HG03342 (cell line): Measurements from ENCODE around the gene NXPE2.
"Not testable (repeated sequence)": the region's sequence is repeated elsewhere in the genome, so short reads cannot be mapped to it uniquely, and the experiment has no call there.

Experiments used
- ATAC-seq: cut with Tn5 transposase; IDR thresholded peaks from one replicate; pipeline ENCODE4 v1.9.1; 2021; ENCODE audit warnings: mild to moderate bottlenecking, moderate library complexity; ENCODE audit not compliant: unreplicated experiment

NXPE2 gene

DNA sequence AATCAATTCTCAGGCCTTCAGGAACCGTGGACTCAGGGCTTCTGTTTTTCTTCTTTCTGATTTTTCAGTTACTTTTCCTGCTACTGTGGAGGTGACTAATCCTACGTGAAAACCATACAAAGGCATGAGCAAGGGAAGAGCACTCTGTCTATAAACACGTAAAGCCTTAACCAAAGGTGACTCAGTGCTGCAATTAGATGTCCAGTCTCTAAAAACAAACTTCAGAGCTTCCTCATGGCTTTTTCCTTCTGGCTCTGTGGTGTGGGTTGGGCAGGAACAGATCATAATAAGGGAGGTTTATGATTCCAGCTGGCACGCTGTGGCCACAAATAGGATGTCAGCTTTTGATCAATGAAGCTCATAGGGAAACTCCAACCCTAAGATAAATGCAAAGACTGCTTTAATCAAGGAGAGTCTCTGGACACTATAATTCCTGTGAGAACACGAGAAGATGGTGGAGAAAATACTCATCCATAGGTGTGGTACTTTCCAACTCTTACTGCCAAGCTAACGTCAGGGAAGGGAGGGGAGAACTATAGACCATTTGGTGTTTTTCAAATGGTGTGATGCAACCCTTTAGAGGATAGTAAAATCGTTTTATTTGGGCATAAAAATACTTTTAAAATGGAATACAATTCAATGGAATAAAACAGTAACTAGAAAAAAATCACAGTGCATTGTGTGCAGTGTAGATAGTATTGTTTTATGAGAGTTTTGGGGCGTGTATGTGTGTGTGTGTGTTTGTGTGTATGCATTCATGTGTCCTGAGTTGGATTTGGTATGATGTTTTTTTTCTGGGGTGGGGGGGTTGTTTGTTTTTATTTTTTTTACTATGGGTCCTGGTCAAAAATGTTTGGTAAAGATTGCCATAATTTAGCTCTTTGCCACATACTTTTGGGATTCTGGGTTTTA, at the start of gene NXPE2:
NXPE2 (plus strand) TSS at position 403 of the 912 bp plus-strand sequence; CDS start at position 452, 49 bp downstream.
- no peak for ATAC-seq

DNA sequence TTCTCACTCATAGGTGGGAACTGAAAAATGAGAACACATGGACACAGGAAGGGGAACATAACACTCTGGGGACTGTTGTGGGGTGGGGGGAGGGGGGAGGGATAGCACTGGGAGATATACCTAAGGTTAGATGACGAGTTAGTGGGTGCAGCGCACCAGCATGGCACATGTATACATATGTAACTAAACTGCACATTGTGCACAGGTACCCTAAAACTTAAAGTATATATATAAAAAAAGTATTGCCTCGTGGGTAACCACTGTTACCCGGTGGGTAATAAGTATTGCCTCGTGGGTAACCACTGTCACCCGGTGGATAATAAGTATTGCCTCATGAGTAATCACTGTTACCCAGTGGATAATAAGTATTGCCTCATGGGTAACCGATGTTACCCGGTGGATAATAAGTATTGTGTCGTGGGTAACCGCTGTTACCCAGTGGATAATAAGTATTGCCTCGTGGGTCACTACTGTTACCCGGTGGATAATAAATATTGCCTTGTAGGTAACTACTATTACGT, 46.8 kb upstream of the NXPE2 start:
- not testable (repeated sequence) for ATAC-seq

DNA sequence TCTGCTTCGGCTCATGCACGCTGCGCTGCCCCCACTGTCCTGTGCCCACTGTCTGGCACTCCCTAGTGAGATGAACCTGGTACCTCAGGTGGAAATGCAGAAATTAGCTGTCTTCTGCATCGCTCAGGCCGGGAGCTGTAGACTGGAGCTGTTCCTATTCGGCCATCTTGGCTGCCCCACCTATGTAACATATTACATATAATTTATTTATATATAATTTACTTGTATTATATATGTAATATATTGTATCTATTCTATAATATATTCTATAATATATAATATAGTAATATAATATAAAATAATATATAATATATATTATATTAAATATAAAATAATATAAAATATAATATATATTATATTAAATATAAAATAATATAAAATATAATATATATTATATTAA, 38.9 kb upstream of the NXPE2 start:
- ATAC-seq: not testable (repeated sequence)

DNA sequence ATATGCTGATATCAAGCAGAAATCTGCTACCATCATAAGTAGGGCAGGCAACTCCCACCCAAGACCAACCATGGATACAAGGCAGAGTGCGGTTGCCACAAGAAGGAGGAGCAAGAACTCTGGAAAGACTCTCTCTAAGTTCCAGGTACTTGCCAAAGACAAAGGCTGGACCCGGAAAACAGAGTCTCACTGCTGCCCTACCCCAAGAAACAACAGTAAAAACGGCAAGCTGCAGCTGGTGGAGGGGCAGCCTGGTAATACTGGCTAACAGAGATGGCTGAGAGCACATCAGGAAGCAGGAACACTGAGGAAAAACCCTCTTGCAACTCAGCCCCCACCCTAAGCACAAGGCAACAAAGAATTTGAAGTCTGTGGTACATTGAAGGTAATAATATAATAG, 27.7 kb upstream of the NXPE2 start:
- ATAC-seq: no peak

DNA sequence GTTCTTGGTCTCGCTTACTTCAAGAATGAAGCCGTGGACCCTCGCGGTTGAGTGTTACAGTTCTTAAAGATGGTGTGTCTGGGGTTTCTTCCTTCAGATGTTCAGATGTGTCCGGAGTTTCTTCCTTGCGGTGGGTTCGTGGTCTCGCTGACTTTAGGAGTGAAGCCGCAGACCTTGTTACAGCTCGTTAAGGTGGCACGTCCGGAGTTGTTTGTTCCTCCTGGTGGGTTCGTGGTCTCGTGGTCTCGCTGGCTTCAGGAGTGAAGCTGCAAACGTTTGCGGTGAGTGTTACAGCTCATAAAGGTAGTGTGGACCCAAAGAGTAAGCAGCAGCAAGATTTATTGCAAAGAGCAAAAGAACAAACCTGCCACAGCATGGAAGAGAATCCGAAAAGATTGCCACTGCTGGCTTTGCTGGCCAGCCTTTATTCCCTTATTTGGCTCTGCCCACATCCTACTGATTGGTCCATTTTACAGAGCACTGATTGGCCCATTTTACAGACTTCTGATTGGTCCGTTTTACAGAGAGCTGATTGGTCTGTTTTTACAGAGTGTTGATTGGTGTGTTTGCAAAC, 27.1 kb upstream of the NXPE2 start:
- no peak for ATAC-seq

DNA sequence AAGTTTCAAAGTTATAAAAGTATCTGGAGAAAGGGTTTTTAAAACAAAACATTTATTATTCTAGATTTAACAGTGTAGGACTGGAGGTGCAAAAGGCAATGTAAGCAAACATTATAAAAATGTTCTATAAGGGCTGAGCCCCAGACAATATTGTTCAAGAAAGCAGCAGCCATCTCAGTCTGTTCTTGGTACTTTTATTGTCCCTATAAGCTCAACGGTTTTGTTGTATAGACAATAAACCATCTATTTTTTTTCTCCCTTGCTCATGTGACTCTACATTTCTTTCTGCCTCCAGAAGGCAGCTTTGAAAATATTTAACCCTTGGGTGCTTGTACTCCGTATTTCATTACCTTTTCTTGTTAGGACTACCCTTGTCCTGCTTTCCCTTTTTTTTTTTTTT, 25.2 kb upstream of the NXPE2 start:
- ATAC-seq: no peak

DNA sequence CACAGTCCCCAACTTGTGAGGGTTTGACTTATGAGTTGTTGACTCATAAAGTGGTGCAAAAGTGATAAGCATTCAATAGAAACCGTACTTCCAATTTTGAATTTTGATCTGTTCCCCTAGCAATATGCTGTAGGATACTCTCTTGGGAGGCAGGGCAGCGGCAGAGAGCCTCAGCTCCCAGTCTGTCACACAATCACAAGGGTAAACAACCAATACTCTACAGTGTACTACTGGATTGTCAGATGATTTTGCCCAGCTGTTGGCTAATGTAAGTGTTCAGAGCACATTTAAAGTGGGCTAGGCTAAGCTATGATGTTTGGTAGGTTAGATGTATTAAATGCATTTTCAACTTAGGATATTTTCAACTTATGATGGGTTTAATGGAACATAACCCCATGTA, 13.7 kb upstream of the NXPE2 start:
- no peak for ATAC-seq

DNA sequence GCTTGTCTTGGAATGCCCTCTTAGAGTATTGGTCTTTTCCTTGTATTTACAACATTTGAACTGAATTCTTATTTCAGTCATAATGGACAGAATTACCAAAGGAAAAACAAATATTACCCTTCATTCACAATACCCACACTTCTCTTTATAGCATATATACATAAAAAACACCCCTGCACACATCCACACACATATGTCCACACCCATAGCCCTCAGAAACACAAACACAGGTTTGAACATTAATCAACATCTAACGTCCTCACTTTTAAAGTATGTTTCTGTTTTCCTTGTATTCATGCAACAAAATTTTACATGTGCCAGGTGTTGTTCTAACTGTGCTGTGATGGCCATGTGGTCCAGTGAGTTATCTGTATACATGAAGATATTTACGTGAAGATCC, 11.6 kb upstream of the NXPE2 start:
- no peak for ATAC-seq

DNA sequence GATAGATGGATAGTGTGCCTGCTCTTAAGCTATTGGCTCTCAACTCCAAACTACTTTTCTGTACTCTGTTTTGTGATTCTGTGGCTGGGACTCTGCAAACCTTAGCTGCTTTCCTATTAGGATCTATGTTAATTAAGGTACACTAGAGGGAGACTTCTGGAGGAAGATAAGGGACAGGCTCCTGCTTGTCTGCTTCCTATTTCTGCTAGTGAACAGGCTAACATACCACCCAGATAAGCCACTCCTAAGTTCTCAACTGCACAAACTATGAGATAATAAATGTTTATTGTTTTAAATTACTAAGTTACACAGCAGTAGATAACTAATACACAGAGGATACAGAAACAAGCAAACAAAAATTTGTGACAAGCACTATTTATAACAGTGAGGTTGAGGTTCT, 10.2 kb upstream of the NXPE2 start:
- ATAC-seq: no peak

DNA sequence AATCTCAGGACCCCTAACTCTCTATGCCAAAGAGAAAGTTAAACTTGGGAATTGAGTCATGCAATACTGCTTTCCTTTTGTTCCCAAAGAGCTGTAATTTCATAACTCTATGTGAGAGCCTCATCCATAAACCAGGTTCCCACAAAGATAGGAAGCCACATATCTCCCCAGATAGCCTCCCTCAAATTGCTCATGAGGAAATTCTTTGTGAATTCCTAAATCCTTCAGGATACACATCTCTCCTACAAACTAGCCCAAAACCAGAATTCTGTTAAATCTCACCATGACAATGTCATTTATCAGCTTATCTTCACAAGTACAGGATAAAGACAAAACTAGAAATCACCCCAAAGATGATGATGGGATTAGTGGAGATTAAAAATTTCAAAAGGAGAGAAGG, 4.7 kb upstream of the NXPE2 start:
- no peak for ATAC-seq

DNA sequence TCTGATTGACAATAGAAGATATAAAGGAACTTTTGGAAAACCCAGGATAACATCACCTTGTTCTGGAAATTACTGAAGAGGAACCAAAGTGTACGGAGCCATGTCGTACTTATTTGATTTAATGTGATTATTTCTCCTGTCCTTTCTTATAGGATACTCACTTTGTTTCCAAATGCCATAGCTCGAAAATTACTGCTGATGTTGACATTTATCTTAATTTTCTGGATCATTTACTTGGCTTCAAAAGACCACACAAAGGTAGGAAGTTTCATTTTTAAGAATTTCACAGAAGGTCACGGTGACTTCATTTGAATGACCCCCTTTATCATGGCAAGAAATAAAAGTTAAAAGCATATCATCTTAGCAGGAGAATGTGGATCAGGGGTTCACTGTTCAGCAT, 1.2 kb downstream of the NXPE2 start:
- ATAC-seq: no peak

DNA sequence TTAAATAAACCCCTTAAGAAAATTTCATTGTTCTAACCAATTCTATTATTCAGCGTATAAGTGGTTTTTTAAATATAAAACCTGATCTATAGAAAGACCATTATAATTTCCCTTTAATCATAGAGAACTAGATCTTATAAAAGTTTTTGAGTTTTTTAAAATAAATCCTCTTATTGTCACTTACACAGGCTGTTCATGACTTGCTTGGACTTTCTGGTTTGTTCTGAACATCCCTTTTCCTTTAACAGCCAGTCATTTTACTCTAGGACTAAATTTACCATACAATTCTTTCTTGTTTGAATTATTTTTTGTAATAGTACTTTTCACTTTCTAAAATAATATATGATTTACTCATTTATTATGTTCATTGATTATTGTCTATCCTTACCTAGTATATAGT, 4.7 kb downstream of the NXPE2 start:
- no peak for ATAC-seq

DNA sequence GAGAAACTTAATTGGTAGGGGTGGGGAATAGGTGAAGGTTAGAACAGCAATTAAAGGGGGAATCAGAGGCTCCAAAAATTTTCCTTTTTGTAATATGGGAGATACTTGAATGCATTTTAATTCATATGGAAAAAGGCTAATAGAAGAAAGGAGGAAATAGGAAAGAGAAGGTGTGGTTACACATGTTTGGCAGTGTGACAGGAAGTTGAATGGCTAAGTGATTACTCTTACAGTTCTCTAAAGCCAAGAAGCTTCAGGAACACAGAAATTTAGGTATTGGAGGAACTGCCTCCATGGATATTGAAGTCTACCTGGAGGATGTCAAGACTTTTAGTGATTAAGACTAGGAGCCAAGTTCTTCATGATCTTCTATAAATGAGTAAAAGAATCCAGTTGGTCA, 6.3 kb downstream of the NXPE2 start:
- no peak for ATAC-seq

DNA sequence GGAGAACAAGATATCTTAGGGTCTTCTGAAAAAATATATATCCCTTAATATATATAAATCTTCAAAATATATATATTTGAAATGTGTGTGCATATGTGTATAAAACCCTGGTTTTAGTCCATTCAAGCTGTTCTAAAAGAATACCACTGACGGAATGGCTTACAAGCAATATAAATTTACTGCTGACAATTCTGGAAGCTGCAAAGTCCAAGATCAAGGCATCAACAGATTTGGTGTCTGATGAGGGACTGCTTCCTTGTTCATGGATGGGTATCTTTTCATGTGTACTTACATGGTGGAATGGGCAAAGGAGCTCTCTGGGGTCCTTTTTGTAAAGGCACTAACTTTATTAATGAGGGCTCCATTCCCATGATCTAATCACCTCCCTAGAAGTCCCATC, 6.8 kb downstream of the NXPE2 start:
- no peak for ATAC-seq

DNA sequence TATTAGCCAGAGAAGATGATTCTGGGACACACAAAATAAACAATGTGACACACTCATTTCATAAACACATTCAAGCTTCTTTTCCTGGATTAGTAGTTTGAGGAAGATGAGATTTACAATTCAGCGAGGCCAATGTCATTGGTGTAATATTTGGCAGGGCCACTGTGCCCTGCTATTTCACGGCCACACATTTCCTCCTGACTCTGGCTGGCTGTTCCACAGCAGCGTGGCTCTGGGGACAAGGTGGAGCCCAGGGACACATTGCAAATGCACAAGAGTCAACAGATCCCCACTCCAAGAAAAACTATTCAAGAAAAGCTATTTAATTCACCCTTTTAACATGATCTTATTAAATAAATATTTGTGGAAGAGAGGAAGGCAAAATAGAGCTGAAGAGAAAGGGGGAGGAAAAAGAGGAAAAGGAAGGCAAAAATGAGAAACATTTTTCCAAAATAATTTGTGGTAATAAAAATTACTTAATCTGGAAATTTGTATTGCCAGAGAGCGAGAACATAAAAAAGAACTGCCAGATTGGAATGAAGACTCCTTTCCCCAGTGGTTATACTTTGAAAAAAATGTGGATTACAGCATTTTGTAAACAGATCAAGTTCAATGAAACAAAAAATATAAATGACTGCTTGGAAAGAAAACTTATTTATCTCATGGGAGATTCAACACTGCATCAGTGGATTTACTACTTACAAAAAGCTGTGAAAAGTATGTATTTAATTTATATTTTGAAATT, 27.1 kb downstream of the NXPE2 start:
- no peak for ATAC-seq

DNA sequence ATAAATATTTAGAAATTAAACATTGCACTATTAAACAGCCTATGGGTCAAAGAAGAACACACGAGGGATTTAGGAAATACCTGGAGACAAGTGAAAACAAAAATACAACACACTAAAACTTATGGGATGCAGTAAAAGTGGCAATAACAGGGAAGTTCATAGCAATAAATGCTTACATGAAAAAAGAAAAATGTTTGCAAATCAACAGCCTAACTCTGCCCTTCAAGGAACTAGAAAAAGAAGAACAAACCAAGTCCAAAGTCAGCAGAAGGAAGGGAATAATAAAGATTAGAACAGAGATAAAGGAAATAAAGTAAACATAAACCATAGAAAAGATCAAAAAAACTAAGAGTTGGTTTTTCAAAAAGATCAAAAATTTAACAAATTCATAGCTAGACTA, 31.6 kb downstream of the NXPE2 start:
- ATAC-seq: no peak

DNA sequence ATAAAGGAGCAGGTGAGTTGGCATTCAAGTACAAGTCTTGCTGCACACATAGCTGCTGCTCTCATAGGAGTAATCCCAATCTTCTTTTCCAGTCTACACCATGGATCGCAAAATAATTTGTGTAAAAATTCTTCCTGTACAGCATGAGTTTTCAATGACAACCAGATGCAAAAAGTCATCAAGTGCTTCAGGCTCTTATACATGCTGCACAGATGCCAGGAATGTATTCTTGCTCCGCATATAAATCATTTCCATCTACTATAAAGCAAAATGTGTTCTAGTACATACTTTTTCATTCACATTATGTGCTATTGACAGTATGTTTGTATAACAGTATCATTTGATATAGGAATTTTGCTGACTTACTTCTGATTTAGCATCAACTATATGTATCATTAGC, 35.4 kb downstream of the NXPE2 start:
- no peak for ATAC-seq

DNA sequence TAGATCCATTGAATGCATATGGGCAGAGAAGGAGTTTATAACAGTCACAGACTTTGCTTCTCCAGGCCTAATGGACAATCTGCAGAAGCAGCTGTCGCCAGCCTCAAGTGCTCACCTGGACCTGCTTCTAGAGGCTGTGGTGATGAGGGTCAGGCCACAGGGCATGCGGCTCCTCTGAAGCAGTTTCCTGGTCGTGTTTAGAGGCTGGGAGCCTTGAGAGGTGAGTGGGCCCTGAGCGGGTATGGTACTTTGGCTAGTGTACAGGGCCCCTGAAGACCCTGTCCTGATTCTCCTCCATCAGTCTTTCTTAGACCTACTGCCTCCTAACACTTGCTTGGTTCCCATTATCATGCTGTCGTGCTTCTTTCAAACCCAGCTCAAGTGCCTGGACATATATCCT, 41.2 kb downstream of the NXPE2 start:
- ATAC-seq: no peak

DNA sequence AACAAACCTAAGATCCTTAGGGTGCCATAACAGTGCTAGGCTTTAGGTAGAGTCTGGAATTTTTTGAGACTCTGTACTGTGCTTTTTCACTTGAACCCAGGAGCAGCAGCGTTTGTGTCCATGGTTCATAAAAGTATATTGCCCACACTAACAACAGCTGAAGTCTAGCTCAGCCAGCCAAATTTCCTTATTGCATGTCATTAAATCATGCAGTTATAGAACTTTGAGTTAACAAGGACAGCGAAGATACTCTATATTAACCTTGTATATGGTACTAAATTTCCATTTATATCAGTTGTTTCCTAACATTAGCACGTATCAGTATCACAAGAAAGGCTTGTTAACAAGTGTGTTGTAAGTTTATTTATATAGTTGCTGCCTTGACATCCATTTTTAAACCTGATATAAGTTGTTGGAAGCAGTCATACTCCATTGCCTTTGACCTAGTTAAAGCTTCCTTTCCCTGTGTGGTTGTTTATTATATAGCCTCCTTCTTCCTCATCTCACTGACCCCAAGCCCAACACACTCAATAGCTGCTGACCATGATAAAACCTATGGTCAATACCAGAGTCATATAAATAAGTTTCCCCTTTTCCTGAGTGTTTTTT, 46.7 kb downstream of the NXPE2 start:
- ATAC-seq: no peak

DNA sequence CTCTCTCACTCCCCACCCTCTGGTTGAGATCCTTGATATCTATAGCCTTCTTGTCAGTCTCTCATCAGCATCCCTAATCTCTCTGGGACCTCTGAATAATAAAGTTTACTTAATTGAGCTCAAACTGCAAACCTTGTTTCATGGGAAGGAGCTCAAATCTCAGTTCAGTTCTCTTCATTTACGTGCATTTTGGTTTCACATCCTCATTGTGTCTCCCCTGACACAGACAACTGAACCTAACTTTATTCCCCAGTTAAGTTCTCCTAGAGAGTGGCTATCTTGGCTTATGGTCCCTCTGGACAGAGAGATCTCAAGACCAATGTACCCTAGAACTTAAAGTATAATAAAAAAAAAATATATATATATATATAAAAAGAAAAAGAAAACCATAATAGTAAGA, 47.3 kb downstream of the NXPE2 start:
- no peak for ATAC-seq

DNA sequence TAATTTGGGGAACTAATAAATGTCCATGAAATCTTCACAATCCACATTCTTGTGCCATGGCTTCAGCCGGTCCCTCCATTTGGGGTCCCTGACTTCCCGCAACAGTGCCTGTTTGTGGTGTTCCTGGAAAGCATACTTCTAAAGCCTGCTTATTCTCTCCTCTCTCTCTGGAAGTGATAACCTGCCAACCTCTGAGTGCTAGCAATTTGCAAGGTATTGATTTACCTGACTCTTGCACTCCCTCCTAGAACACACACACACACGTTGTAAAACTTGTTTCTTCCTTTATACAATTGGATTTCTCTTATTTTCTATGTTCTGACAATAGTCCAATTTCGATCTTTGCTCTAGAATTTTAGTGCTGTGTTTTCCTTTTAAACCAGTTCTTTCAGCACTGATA, 58.5 kb downstream of the NXPE2 start:
- no peak for ATAC-seq
